HepG2 (cell line): Measurements from ENCODE around the gene CSNK1G3. TPM values are rescaled to one million over a fixed set of nuclear protein-coding genes. Genes with fewer than 3 reads are reported as not detected.

ENCODE experiments used
- ATAC-seq: fragments of 200-7000 bp; cut with Tn5 transposase; 3 replicates; pipeline ENCODE4 v1.9.1; 2020; ENCODE audit warnings: mild to moderate bottlenecking, moderate library complexity
- BruUV-seq: library from RNA; stranded (reverse); fragments of 400-500 nt; replicated peaks from 2 replicates; lab custom pipeline; 2021; lab: Mats Ljungman, UMichigan
- CTCF ChIA-PET: fragments of 300-600 bp; formaldehyde crosslinking; extraction: SDS; loops from one replicate; lab custom pipeline; 2021; ENCODE audit warnings: low total read pairs, inconsistent platforms, low intra/inter-chr PET ratio; lab: Yijun Ruan, JAX
- POLR2A ChIA-PET: fragments of 350-600 bp; sonication (Branson Sonifier 250); formaldehyde crosslinking; loops from one replicate; lab custom pipeline; 2020; ENCODE audit warnings: antibody characterized with exemption, inconsistent platforms; lab: Yijun Ruan, JAX
- DNase-seq: peaks from one replicate; pipeline ENCODE4 v3.0.0-alpha.2; 2015; ENCODE audit warnings: low spot score
- FAIRE-seq: peaks from 3 replicates; lab custom pipeline; 2011; peaks lifted over from hg19 to GRCh38; lab: Jason Lieb, UNC
- H2AFZ ChIP-seq: one replicate; pipeline ENCODE4 v1.6.1; 2011; ENCODE audit warnings: low read length, inconsistent platforms
- H3K27ac ChIP-seq: fragments of 300-600 bp; 3 replicates; pipeline ENCODE4 v1.8.0; 2011; ENCODE audit warnings: mixed run types, mild to moderate bottlenecking, mixed read lengths, low read length, inconsistent platforms; ENCODE audit not compliant: insufficient read depth; ENCODE audit errors: extremely low read length
- H3K27me3 ChIP-seq, 2 experiments: fragments of 200-600 bp in 1 of 2; 2 replicates in 1 of 2; 3 replicates in 1 of 2; pipeline versions ENCODE4 v1.6.0 to v1.8.0; 2011; ENCODE audit warnings: low read length in 2 of 2, mild to moderate bottlenecking in 2 of 2, moderate library complexity in 2 of 2, inconsistent platforms in 1 of 2; ENCODE audit not compliant: insufficient read depth in 2 of 2, control insufficient read depth in 1 of 2
- H3K36me3 ChIP-seq, 2 experiments: fragments of 200-600 bp in 1 of 2; replicated peaks in 1 of 2; 2 replicates in 1 of 2; 3 replicates in 1 of 2; pipeline versions ENCODE4 v1.5.1 to v1.8.0; 2011; ENCODE audit warnings: low read length in 2 of 2, inconsistent platforms in 1 of 2; ENCODE audit not compliant: insufficient read depth in 2 of 2, control insufficient read depth in 1 of 2
- H3K4me1 ChIP-seq: 2 replicates; pipeline ENCODE4 v1.5.1; 2012; ENCODE audit warnings: low read length, inconsistent platforms; ENCODE audit not compliant: insufficient read depth
- H3K4me2 ChIP-seq: 2 replicates; pipeline ENCODE4 v1.6.0; 2011; ENCODE audit warnings: low read depth, low read length, inconsistent platforms
- H3K4me3 ChIP-seq, 3 experiments: fragments of 200-600 bp in 1 of 3; sonication (generic), shearing (Covaris generic) in 1 of 3; replicated peaks in 1 of 3; 2 replicates each; pipeline ENCODE4 v1.5.1; 2011 to 2016; ENCODE audit warnings: low read length in 3 of 3, inconsistent platforms in 2 of 3, low read depth in 2 of 3, mild to moderate bottlenecking in 2 of 3, control low read depth in 1 of 3, mixed read lengths in 1 of 3; ENCODE audit not compliant: insufficient read depth in 1 of 3
- H3K79me2 ChIP-seq: one replicate; pipeline ENCODE4 v1.6.1; 2011; ENCODE audit warnings: low read length, inconsistent platforms; ENCODE audit not compliant: insufficient read depth
- H3K9ac ChIP-seq: 2 replicates; pipeline ENCODE4 v1.6.0; 2011; ENCODE audit warnings: mild to moderate bottlenecking, low read depth, low read length, inconsistent platforms; ENCODE audit not compliant: insufficient read depth
- H3K9me3 ChIP-seq: 2 replicates; pipeline ENCODE4 v1.5.1; 2012; ENCODE audit warnings: mild to moderate bottlenecking, low read length
- H4K20me1 ChIP-seq: 2 replicates; pipeline ENCODE4 v1.6.0; 2011; ENCODE audit warnings: inconsistent platforms, mild to moderate bottlenecking, low read length, moderate library complexity; ENCODE audit not compliant: insufficient read depth
- CCAR2 ChIP-seq: fragments of 200-400 bp; formaldehyde crosslinking; optimal IDR thresholded peaks from 2 replicates; pipeline ENCODE3; 2018; ENCODE audit warnings: low read depth, mild to moderate bottlenecking, low read length, moderate library complexity
- CENPT ChIP-seq: sonication (generic); formaldehyde crosslinking; IDR thresholded peaks from 2 replicates; pipeline ENCODE4 v1.8.0; 2022; ENCODE audit warnings: low read depth, mild to moderate bottlenecking, moderate library complexity, missing genetic modification reagents
- CTCF ChIP-seq: sonication (generic); formaldehyde crosslinking; IDR thresholded peaks from 2 replicates; pipeline ENCODE4 v1.5.0; 2020; ENCODE audit warnings: mild to moderate bottlenecking, missing genetic modification reagents, moderate library complexity
- ESRRA ChIP-seq: sonication (generic); formaldehyde crosslinking; IDR thresholded peaks from 2 replicates; pipeline ENCODE4 v1.5.1; 2020; ENCODE audit warnings: mild to moderate bottlenecking, low read depth, missing genetic modification reagents
- ETS1 ChIP-seq: sonication (generic); formaldehyde crosslinking; IDR thresholded peaks from 2 replicates; pipeline ENCODE4 v1.4.0; 2020; ENCODE audit warnings: missing genetic modification reagents
- HIC2 ChIP-seq: sonication (generic); formaldehyde crosslinking; IDR thresholded peaks from 2 replicates; pipeline ENCODE4 v1.9.0; 2022; ENCODE audit warnings: low read depth, missing genetic modification reagents
- HNF4A ChIP-seq: sonication (generic); formaldehyde crosslinking; IDR thresholded peaks from 2 replicates; pipeline ENCODE4 v1.4.0; 2020; ENCODE audit warnings: missing genetic modification reagents
- MXD4 ChIP-seq: IDR thresholded peaks from 2 replicates; pipeline ENCODE4 v1.6.1; 2016; ENCODE audit warnings: mild to moderate bottlenecking, missing biosample characterization, missing genetic modification reagents
- NBN ChIP-seq: fragments of 450-650 bp; conservative IDR thresholded peaks from 2 replicates; pipeline ENCODE4 v1.6.1; 2017
- NFYB ChIP-seq: sonication (generic); formaldehyde crosslinking; IDR thresholded peaks from 2 replicates; pipeline ENCODE4 v1.4.0; 2020; ENCODE audit warnings: missing genetic modification reagents
- SIX4 ChIP-seq: sonication (generic); formaldehyde crosslinking; IDR thresholded peaks from 2 replicates; pipeline ENCODE4 v1.4.0; 2020; ENCODE audit warnings: missing genetic modification reagents
- ZFP36L2 ChIP-seq: sonication (generic); formaldehyde crosslinking; IDR thresholded peaks from 2 replicates; pipeline ENCODE4 v1.4.0; 2020; ENCODE audit warnings: missing genetic modification reagents
- ZNF160 ChIP-seq: sonication (generic); formaldehyde crosslinking; IDR thresholded peaks from 2 replicates; pipeline ENCODE4 v1.8.0; 2022; ENCODE audit warnings: mild to moderate bottlenecking, inconsistent platforms, missing genetic modification reagents
- ZNF274 ChIP-seq: sonication (generic); formaldehyde crosslinking; IDR thresholded peaks from 2 replicates; pipeline ENCODE4 v1.5.1; 2020; ENCODE audit warnings: mild to moderate bottlenecking, missing genetic modification reagents
- ZNF431 ChIP-seq: sonication (generic); formaldehyde crosslinking; IDR thresholded peaks from 2 replicates; pipeline ENCODE4 v1.9.0; 2022; ENCODE audit warnings: missing genetic modification reagents, low read depth, mild to moderate bottlenecking, borderline replicate concordance
- WGBS: methylation state at CpG from one replicate; pipeline ENCODE4 v1.1.6; 2017; ENCODE audit warnings: low lambda C conversion rate; 5-methylcytosine and 5-hydroxymethylcytosine counted together
- in situ Hi-C: cut with HindIII; loops from 2 replicates; pipeline ENCODE4 v1.10.0; 2017; ENCODE audit warnings: low pct_unique_long_range_greater_than_20kb; ENCODE audit not compliant: extremely low pct_ligation_motif_present
- intact Hi-C: fragments of 100-400 bp; cut with micrococcal nuclease; formaldehyde crosslinking; loops from one replicate; pipeline ENCODE4 v1.10.0; 2022; ENCODE audit not compliant: unreplicated experiment
- polyA plus RNA-seq, 8 experiments: library from polyadenylated mRNA; depleted of rRNA in 3 of 8; stranded (reverse) in 7 of 8; unstranded in 1 of 8; fragments of >200 nt; fragmentation: Illumina TruSeq in 4 of 8; extraction: Trizol in 4 of 8; gene quantifications; 2 replicates each; pipeline versions ENCODE4 v1.2.1 to v1.2.3, GENCODE V29; 2011 to 2016; ENCODE audit warnings: low read depth in 4 of 8, missing spikeins in 1 of 8, mixed read lengths in 1 of 8; ENCODE audit not compliant: insufficient read depth in 1 of 8
- total RNA-seq, 5 experiments: library from RNA; depleted of rRNA; stranded (reverse); fragments of >200 nt; fragmentation: Illumina TruSeq; extraction: Trizol; gene quantifications; 2 replicates each; pipeline ENCODE4 v1.2.3, GENCODE V29; 2016; ENCODE audit warnings: low read depth in 1 of 5

The CSNK1G3 gene
- total and polyA plus RNA-seq, 2 of the 13 experiments (the other 11 are each of a cell fraction or from before 2014, with no cell fraction given), result 11.3 to 31.5 TPM

GRCh38 chr5:123626051-123626450 is 114.1 kb downstream of the CSNK1G3 start:
- CTCF ChIA-PET, result no interaction called here
- ATAC-seq (no peak), FAIRE-seq (no peak), DNase-seq (no peak)
- in situ Hi-C loops, result no loop called here
- Histone ChIP-seq H2AFZ (no peak overlapping the region), H3K9ac (no peak overlapping the region), H3K9me3 (peaks cover 19% of the 10 kb centered on the region), H3K4me1 (no peaks in the 10 kb centered on the region), H4K20me1 (no peaks in the 10 kb centered on the region), H3K4me3 (no peak overlapping the region), H3K79me2 (no peaks in the 10 kb centered on the region), H3K27me3 (no peaks in the 10 kb centered on the region), H3K4me2 (no peak overlapping the region), H3K36me3 (no peaks in the 10 kb centered on the region), H3K27ac (no peak overlapping the region)
- POLR2A ChIA-PET, result no interaction called here
- intact Hi-C loops, result no loop called here
- TF ChIP-seq ZNF160 (CRISPR knock-in tag), result 0 out of 2 replicates have a peak, but pooled peaks have one; percentile 77
- no peak for TF ChIP-seq NBN
- no TSS peak for BruUV-seq
- 22% methylated on average over 2 of the region's 2 CpGs for WGBS

- H3K36me3 ChIP-seq, result no peaks in the 10 kb centered on the region
- POLR2A ChIA-PET, result no interaction called here
- TF ChIP-seq ZNF431 (no peak), HNF4A (CRISPR knock-in tag) (no peak), ZFP36L2 (CRISPR knock-in tag) (no peak), CENPT (CRISPR knock-in tag) (no peak), SIX4 (CRISPR knock-in tag) (no peak), ESRRA (CRISPR knock-in tag) (no peak), CTCF (CRISPR knock-in tag) (no peak), CCAR2 (no peak), MXD4 (CRISPR knock-in tag) (no peak), ETS1 (CRISPR knock-in tag) (no peak), HIC2 (no peak), ZNF274 (no peak), NFYB (no peak)
These were observed 117.0 kb downstream of the CSNK1G3 start for GRCh38 chr5:123628860-123629544.

More at GRCh38 chr5:123628860-123629544, 117.0 kb downstream of the CSNK1G3 start:
- 36% methylated on average over 6 of the region's 10 CpGs for WGBS
- Histone ChIP-seq H3K27me3 (no peaks in the 10 kb centered on the region), H4K20me1 (no peaks in the 10 kb centered on the region), H3K4me3 (no peak overlapping the region), H2AFZ (no peak overlapping the region), H3K27ac (no peak overlapping the region), H3K9me3 (peaks cover 19% of the 10 kb centered on the region), H3K9ac (no peak overlapping the region), H3K4me1 (no peaks in the 10 kb centered on the region), H3K4me2 (no peak overlapping the region), H3K79me2 (no peaks in the 10 kb centered on the region)
- no TSS peak for BruUV-seq
- CTCF ChIA-PET, result no interaction called here
- DNase-seq (no peak), ATAC-seq (peak; percentile 23; the same call in 2 of the 3 replicates), FAIRE-seq (no peak)
- in situ Hi-C loops (no loop called here), intact Hi-C loops (no loop called here)
